Measurements from ENCODE around the gene RASL10A.

GRCh38 chr22:29346659-29347058, 31.2 kb upstream of the RASL10A start:
- TF ChIP-seq CTCF (conservative IDR thresholded peaks at IDR 0.05) (no peak), ZFX (IDR thresholded peaks at IDR 0.05) (no peak)

Data from C4-2B (cell line).